H1 (cell line): ENCODE data around the gene ELMO1.

Source experiments
- CREB1 ChIP-seq: IDR thresholded peaks from 2 replicates; pipeline ENCODE4 v1.6.1; 2012; ENCODE audit warnings: inconsistent platforms
- E2F6 ChIP-seq: IDR thresholded peaks from 2 replicates; pipeline ENCODE4 v1.6.1; 2012; ENCODE audit warnings: inconsistent platforms
- MAX ChIP-seq: IDR thresholded peaks from 2 replicates; pipeline ENCODE4 v1.6.1; 2012; ENCODE audit warnings: inconsistent platforms
- POLR2AphosphoS5 ChIP-seq: IDR thresholded peaks from 2 replicates; pipeline ENCODE4 v1.6.1; 2011; ENCODE audit warnings: low read depth, low read length
- POU5F1 ChIP-seq: IDR thresholded peaks from 2 replicates; pipeline ENCODE4 v1.6.1; 2011; ENCODE audit warnings: low read depth, mild to moderate bottlenecking, low read length, moderate library complexity
- TAF1 ChIP-seq: IDR thresholded peaks from 2 replicates; pipeline ENCODE4 v1.6.1; 2011; ENCODE audit warnings: mild to moderate bottlenecking, low read depth, low read length
- TBP ChIP-seq: IDR thresholded peaks from 2 replicates; pipeline ENCODE4 v1.6.1; 2011; ENCODE audit warnings: low read depth, low read length, improper control_type of control experiment

- no peak for TF ChIP-seq TBP
- no peak for TF ChIP-seq TAF1
- TF ChIP-seq CREB1 = no peak
- no peak for TF ChIP-seq POLR2AphosphoS5
- TF ChIP-seq MAX = no peak
- no peak for TF ChIP-seq E2F6
- no peak for TF ChIP-seq POU5F1
Measured at GRCh38 chr7:37256631-37257030, 192.0 kb downstream of the ELMO1 start.
